H1 (cell line): ENCODE measurements around the gene RORB. TPM values are rescaled to one million over a fixed set of nuclear protein-coding genes. Genes with fewer than 3 reads are reported as not detected.

Experiments used
- CTCF ChIA-PET: fragments of 300-600 bp; sonication (Branson Sonifier 250); formaldehyde crosslinking; loops from one replicate; lab custom pipeline; 2021; ENCODE audit not compliant: partially characterized antibody; lab: Charles Lee
- POLR2A ChIA-PET: fragments of 300-600 bp; sonication (Branson Sonifier 250); formaldehyde crosslinking; loops from one replicate; lab custom pipeline; 2021; ENCODE audit warnings: inconsistent platforms; ENCODE audit not compliant: partially characterized antibody; lab: Charles Lee
- DNase-seq, 2 experiments: peaks; one replicate each; pipeline versions ENCODE4 v3.0.0 to v3.0.0-alpha.2; 2010 to 2022; ENCODE audit warnings: low spot score in 2 of 2, low read depth in 1 of 2, mixed read lengths in 1 of 2
- FAIRE-seq: peaks from 2 replicates; lab custom pipeline; 2011; peaks lifted over from hg19 to GRCh38; lab: Jason Lieb, UNC
- H2AFZ ChIP-seq: 2 replicates; pipeline ENCODE4 v1.8.1; 2012; ENCODE audit warnings: low read length, inconsistent platforms
- H2AK5ac ChIP-seq: 2 replicates; pipeline ENCODE4 v1.6.1; 2013; ENCODE audit warnings: low read depth, low read length
- H2BK120ac ChIP-seq: replicated peaks from 2 replicates; pipeline ENCODE3; 2013; ENCODE audit warnings: low read depth, low read length, inconsistent platforms
- H2BK12ac ChIP-seq: 2 replicates; pipeline ENCODE4 v1.6.1; 2013; ENCODE audit warnings: low read depth, low read length
- H2BK15ac ChIP-seq: 2 replicates; pipeline ENCODE4 v1.6.1; 2013; ENCODE audit warnings: low read length
- H2BK20ac ChIP-seq: 2 replicates; pipeline ENCODE4 v1.6.1; 2013; ENCODE audit warnings: low read length
- H2BK5ac ChIP-seq: 2 replicates; pipeline ENCODE4 v1.6.1; 2013; ENCODE audit warnings: low read depth, low read length
- H3K14ac ChIP-seq: 2 replicates; pipeline ENCODE4 v1.6.1; 2013; ENCODE audit warnings: inconsistent platforms; ENCODE audit not compliant: insufficient read length
- H3K18ac ChIP-seq: 2 replicates; pipeline ENCODE4 v1.6.1; 2013; ENCODE audit warnings: low read length; ENCODE audit errors: extremely low read depth
- H3K23ac ChIP-seq: 2 replicates; pipeline ENCODE4 v1.6.1; 2013; ENCODE audit warnings: inconsistent platforms; ENCODE audit not compliant: insufficient read length
- H3K23me2 ChIP-seq: 2 replicates; pipeline ENCODE4 v1.6.1; 2013; ENCODE audit warnings: low read depth, low read length
- H3K27ac ChIP-seq: 2 replicates; pipeline ENCODE4 v1.6.1; 2011; ENCODE audit warnings: low read depth, low read length, inconsistent platforms
- H3K27me3 ChIP-seq, 4 experiments: replicated peaks in 1 of 4; 1 replicate in 1 of 4; 2 replicates in 3 of 4; pipeline versions ENCODE4 v1.6.1 to v1.8.1; 2011 to 2013; ENCODE audit warnings: low read length in 3 of 4, mild to moderate bottlenecking in 3 of 4, inconsistent platforms in 2 of 4, mixed read lengths in 2 of 4, moderate library complexity in 1 of 4; ENCODE audit not compliant: control insufficient read depth in 3 of 4, insufficient read depth in 3 of 4; ENCODE audit errors: extremely low read depth in 1 of 4
- H3K36me3 ChIP-seq, 4 experiments: 2 replicates each; pipeline versions ENCODE4 v1.6.1 to v1.8.1; 2011 to 2013; ENCODE audit warnings: mild to moderate bottlenecking in 4 of 4, low read length in 3 of 4, moderate library complexity in 2 of 4, control low read depth in 1 of 4, inconsistent platforms in 1 of 4; ENCODE audit not compliant: insufficient read depth in 4 of 4, control insufficient read depth in 2 of 4
- H3K4ac ChIP-seq: replicated peaks from 2 replicates; pipeline ENCODE3; 2013; ENCODE audit warnings: low read length, low read depth, mixed read lengths, inconsistent platforms; ENCODE audit not compliant: insufficient read length
- H3K4me1 ChIP-seq, 4 experiments: replicated peaks in 1 of 4; 1 replicate in 1 of 4; 2 replicates in 3 of 4; pipeline versions ENCODE4 v1.6.1 to v1.8.1; 2011 to 2013; ENCODE audit warnings: low read length in 3 of 4, inconsistent platforms in 2 of 4, mixed read lengths in 1 of 4; ENCODE audit not compliant: insufficient read depth in 4 of 4, control insufficient read depth in 3 of 4
- H3K4me2 ChIP-seq, 2 experiments: 2 replicates each; pipeline versions ENCODE4 v1.6.1 to v1.8.1; 2011 to 2013; ENCODE audit warnings: low read depth in 2 of 2, low read length in 2 of 2, control low read depth in 1 of 2, inconsistent platforms in 1 of 2, mild to moderate bottlenecking in 1 of 2; ENCODE audit not compliant: insufficient read depth in 1 of 2
- H3K4me3 ChIP-seq, 4 experiments: fragments of 200-600, 300-600 bp in 1 of 4; sonication (generic), shearing (Covaris generic), sonication (Bioruptor Twin) in 1 of 4; 2 replicates each; pipeline versions ENCODE4 v1.5.1 to v1.8.1; 2011 to 2016; ENCODE audit warnings: low read length in 4 of 4, low read depth in 3 of 4, control low read depth in 2 of 4, inconsistent platforms in 2 of 4, mild to moderate bottlenecking in 2 of 4, mixed read lengths in 1 of 4, moderate library complexity in 1 of 4; ENCODE audit not compliant: insufficient read depth in 2 of 4; ENCODE audit errors: extremely low read depth in 1 of 4
- H3K56ac ChIP-seq: replicated peaks from 2 replicates; pipeline ENCODE3; 2013; ENCODE audit warnings: low read depth, mild to moderate bottlenecking, mixed read lengths, low read length, inconsistent platforms; ENCODE audit not compliant: insufficient read length
- H3K79me1 ChIP-seq: 2 replicates; pipeline ENCODE4 v1.6.1; 2013; ENCODE audit warnings: low read depth, low read length, control low read depth
- H3K79me2 ChIP-seq, 2 experiments: 2 replicates each; pipeline versions ENCODE4 v1.6.1 to v1.8.1; 2012 to 2013; ENCODE audit warnings: low read length in 2 of 2, mild to moderate bottlenecking in 2 of 2, inconsistent platforms in 1 of 2; ENCODE audit not compliant: insufficient read depth in 2 of 2, control insufficient read depth in 1 of 2
- H3K9ac ChIP-seq, 4 experiments: replicated peaks in 1 of 4; 1 replicate in 1 of 4; 2 replicates in 3 of 4; pipeline versions ENCODE4 v1.6.1 to v1.8.1; 2011 to 2013; ENCODE audit warnings: low read depth in 3 of 4, low read length in 3 of 4, control low read depth in 2 of 4, mild to moderate bottlenecking in 2 of 4, moderate library complexity in 2 of 4, inconsistent platforms in 1 of 4; ENCODE audit errors: extremely low read depth in 1 of 4
- H3K9me3 ChIP-seq, 2 experiments: 2 replicates each; pipeline versions ENCODE4 v1.6.1 to v1.8.1; 2012 to 2013; ENCODE audit warnings: mild to moderate bottlenecking in 2 of 2, moderate library complexity in 2 of 2, control low read depth in 1 of 2, inconsistent platforms in 1 of 2, low read depth in 1 of 2, low read length in 1 of 2, mixed read lengths in 1 of 2; ENCODE audit not compliant: insufficient read depth in 2 of 2
- H4K20me1 ChIP-seq, 2 experiments: replicated peaks in 1 of 2; 2 replicates each; pipeline versions ENCODE3 to v1.8.1; 2011 to 2013; ENCODE audit warnings: inconsistent platforms in 2 of 2, low read length in 2 of 2, mild to moderate bottlenecking in 1 of 2; ENCODE audit not compliant: insufficient read depth in 2 of 2, control insufficient read depth in 1 of 2
- H4K5ac ChIP-seq: 2 replicates; pipeline ENCODE4 v1.6.1; 2013; ENCODE audit warnings: low read length, low read depth, mixed read lengths, inconsistent platforms; ENCODE audit not compliant: insufficient read length
- H4K8ac ChIP-seq: 2 replicates; pipeline ENCODE4 v1.8.0; 2013; ENCODE audit warnings: mild to moderate bottlenecking, moderate library complexity, low read length, inconsistent platforms; ENCODE audit not compliant: insufficient read depth; ENCODE audit errors: extremely low read depth
- H4K91ac ChIP-seq: replicated peaks from 2 replicates; pipeline ENCODE3; 2013; ENCODE audit warnings: low read length, mixed read lengths, inconsistent platforms; ENCODE audit not compliant: insufficient read length
- ASH2L ChIP-seq: fragments of 200-600, 300-600 bp; sonication (generic); IDR thresholded peaks from one replicate; pipeline ENCODE4 v1.7.1; 2017; ENCODE audit warnings: low read length
- BRCA1 ChIP-seq: IDR thresholded peaks from 2 replicates; pipeline ENCODE4 v1.6.1; 2012; ENCODE audit warnings: low read depth, low read length, improper control_type of control experiment
- CBX8 ChIP-seq: fragments of 300-800, 300-1000 bp; sonication (generic); IDR thresholded peaks from 2 replicates; pipeline ENCODE4 v1.7.1; 2016; ENCODE audit warnings: low read depth, low read length, borderline replicate concordance
- EGR1 ChIP-seq: IDR thresholded peaks from 2 replicates; pipeline ENCODE4 v1.6.1; 2011; ENCODE audit warnings: low read depth, low read length, borderline replicate concordance
- HDAC2 ChIP-seq, 2 experiments: fragments of 300-600 bp in 1 of 2; sonication (generic) in 1 of 2; IDR thresholded peaks; 2 replicates each; pipeline ENCODE4 v1.6.1; 2011 to 2012; ENCODE audit warnings: low read depth in 2 of 2, low read length in 2 of 2, mild to moderate bottlenecking in 2 of 2, moderate library complexity in 2 of 2, borderline replicate concordance in 1 of 2, inconsistent platforms in 1 of 2
- KDM4A ChIP-seq: IDR thresholded peaks from one replicate; pipeline ENCODE4 v1.7.1; 2012; ENCODE audit warnings: low read depth, mild to moderate bottlenecking, moderate library complexity, low read length, inconsistent platforms; ENCODE audit not compliant: severe bottlenecking
- MAFK ChIP-seq: IDR thresholded peaks from 2 replicates; pipeline ENCODE4 v1.6.1; 2012; ENCODE audit warnings: low read depth, mild to moderate bottlenecking, improper control_type of control experiment, low read length
- PHF8 ChIP-seq: fragments of 200-600 bp; sonication (generic); conservative IDR thresholded peaks from 2 replicates; pipeline ENCODE4 v1.7.1; 2012; ENCODE audit warnings: low read depth, mild to moderate bottlenecking, inconsistent platforms, low read length, moderate library complexity
- RNF2 ChIP-seq: fragments of 200-900, 300-1000 bp; sonication (generic); IDR thresholded peaks from 2 replicates; pipeline ENCODE4 v1.7.1; 2016; ENCODE audit warnings: borderline replicate concordance, low read depth, mild to moderate bottlenecking, antibody characterized with exemption, low read length; ENCODE audit not compliant: poor library complexity, severe bottlenecking; ENCODE audit errors: missing control alignments
- SAP30 ChIP-seq: fragments of 300-600 bp; sonication (generic); IDR thresholded peaks from 2 replicates; pipeline ENCODE4 v1.7.1; 2012; ENCODE audit warnings: low read length, moderate library complexity, mild to moderate bottlenecking, inconsistent platforms; ENCODE audit not compliant: insufficient read depth, insufficient replicate concordance
- ZNF274 ChIP-seq: IDR thresholded peaks from 2 replicates; pipeline ENCODE4 v1.7.0; 2012; ENCODE audit warnings: low read length, borderline replicate concordance; ENCODE audit errors: extremely low read depth
- WGBS, 2 experiments: shearing (Covaris generic) in 1 of 2; methylation state at CpG; one replicate each; pipeline versions ENCODE4 v1.1.6 to v1.1.7; 2013 to 2015; ENCODE audit warnings: low lambda C conversion rate in 2 of 2, mixed read lengths in 2 of 2, inconsistent platforms in 1 of 2, low coverage in 1 of 2, missing lambda C conversion rate in 1 of 2; ENCODE audit not compliant: insufficient replicate concordance in 2 of 2, insufficient coverage in 1 of 2, insufficient read length in 1 of 2; ENCODE audit errors: extremely low coverage in 1 of 2, missing lambda C conversion rate in 1 of 2; 5-methylcytosine and 5-hydroxymethylcytosine counted together
- polyA plus RNA-seq, 7 experiments: library from polyadenylated mRNA; depleted of rRNA in 3 of 7; stranded (reverse) in 5 of 7; unstranded in 2 of 7; fragments of >200 nt in 5 of 7; fragments of 200-250 nt in 2 of 7; gene quantifications; 1 replicate in 5 of 7; 2 replicates in 1 of 7; 4 replicates in 1 of 7; pipeline versions ENCODE4 v1.2.1 to v1.2.3, GENCODE V29; 2011 to 2013; ENCODE audit warnings: missing spikeins in 2 of 7, mixed read lengths in 2 of 7
- total RNA-seq: library from RNA; stranded (reverse); fragmentation: NEBNext Ultra II Directional; extraction: Animal tissue kit (Norgen Biotek cat#: 25700); gene quantifications from 2 replicates; pipeline ENCODE4 v1.2.1, GENCODE V29; 2021

Gene RORB
- total and polyA plus RNA-seq, 2 of the 8 experiments (the other 6 are each of a cell fraction or from before 2014, with no cell fraction given): 2.3 to 7.1 TPM

GRCh38 chr9:74721696-74722660 is 224.8 kb downstream of the RORB start:
- Histone ChIP-seq H4K5ac (no peak overlapping the region), H3K4me3 (no peak overlapping the region), H3K14ac (no peak overlapping the region), H3K27ac (no peak overlapping the region), H2BK5ac (no peak overlapping the region), H3K9me3 (no peaks in the 10 kb centered on the region), H3K36me3 (no peaks in the 10 kb centered on the region), H4K8ac (no peak overlapping the region), H2BK20ac (no peak overlapping the region), H3K23me2 (no peaks in the 10 kb centered on the region; the same call in 1 of the 2 replicates), H3K79me2 (no peaks in the 10 kb centered on the region), H3K23ac (no peak overlapping the region), H2AK5ac (no peak overlapping the region), H2AFZ (no peak overlapping the region), H2BK120ac (no peak overlapping the region), H4K20me1 (no peaks in the 10 kb centered on the region), H3K27me3 (no peaks in the 10 kb centered on the region), H3K4me1 (no peaks in the 10 kb centered on the region), H3K9ac (no peak overlapping the region), H3K18ac (no peak overlapping the region), H3K4ac (peak overlapping the region; percentile 21), H3K4me2 (no peak overlapping the region), H2BK15ac (no peak overlapping the region), H3K79me1 (no peaks in the 10 kb centered on the region), H4K91ac (no peak overlapping the region), H2BK12ac (no peak overlapping the region), H3K56ac (no peak overlapping the region)
- FAIRE-seq (no peak), DNase-seq (no peak)
- WGBS, 2 experiments: 87% methylated on average over 5 of the region's 5 CpGs; no CpG with 5 or more reads in 1 of the 2 experiments
- CTCF ChIA-PET: interaction anchor here (1.1 to 1.3 kb wide), 2 partner anchors 11 to 26 kb away, joined by 3 read pairs; no protein-coding TSS in a partner anchor
- POLR2A ChIA-PET: no interaction called here
- TF ChIP-seq HDAC2 (IDR thresholded peaks at IDR 0.05; ENCODE audit: borderline replicate concordance in 1 of 2, low read depth in 2 of 2, low read length in 2 of 2) (no peak), EGR1 (no peak), KDM4A (no peak), MAFK (no peak), SAP30 (no peak), ZNF274 (no peak), ASH2L (no peak), RNF2 (no peak), CBX8 (no peak), BRCA1 (no peak), PHF8 (no peak)
